Ascending aorta (tissue), 2 donors: ENCODE data around the gene TSPAN33. TPM values are rescaled to one million over a fixed set of nuclear protein-coding genes. Genes with fewer than 3 reads are reported as not detected.

Source experiments
- DNase-seq, 2 donors: peaks; one replicate each; pipeline ENCODE4 v3.0.0-alpha.2; 2019; ENCODE audit warnings: low spot score in 2 of 2
- H3K27ac ChIP-seq, 2 donors: fragments of 200-600 bp; sonication (generic); one replicate each; pipeline ENCODE4 v1.5.1; 2016 to 2017; ENCODE audit warnings: mild to moderate bottlenecking in 1 of 2
- H3K27me3 ChIP-seq: fragments of 200-600 bp; sonication (generic); one replicate; pipeline ENCODE4 v1.5.1; 2017
- H3K36me3 ChIP-seq, 2 donors: fragments of 200-600 bp; sonication (generic); one replicate each; pipeline ENCODE4 v1.5.1; 2016
- H3K4me1 ChIP-seq, 2 donors: fragments of 200-600 bp; sonication (generic); one replicate each; pipeline ENCODE4 v1.5.1; 2016 to 2017; ENCODE audit warnings: mild to moderate bottlenecking in 1 of 2
- H3K4me3 ChIP-seq, 2 donors: fragments of 200-600 bp; sonication (generic); one replicate each; pipeline ENCODE4 v1.5.1; 2016 to 2017; ENCODE audit warnings: mild to moderate bottlenecking in 1 of 2
- H3K9me3 ChIP-seq, 2 donors: fragments of 200-600 bp; sonication (generic); one replicate each; pipeline ENCODE4 v1.5.1; 2016
- intact Hi-C: fragments of 100-400 bp; cut with DNase I; formaldehyde crosslinking; loops from one replicate; pipeline ENCODE4 v1.15.1; 2023
- total RNA-seq: library from RNA; depleted of rRNA; stranded (reverse); fragments of >200 nt; gene quantifications from one replicate; pipeline ENCODE4 v1.1.0, GENCODE V29; 2016
- TF ChIP-seq, protein P1 (sequence below), 3 experiments: fragments of 200-600 bp in 2 of 3; fragments of 450-650 bp in 1 of 3; sonication (generic) in 2 of 3; IDR thresholded peaks; one replicate each; pipeline ENCODE4 v1.5.1; 2016 to 2019; ENCODE audit warnings: antibody characterized with exemption in 3 of 3, mild to moderate bottlenecking in 1 of 3, moderate library complexity in 1 of 3

The TSPAN33 gene
- total RNA-seq, 1 donor from 2014 or later: 8.1 TPM

- TF ChIP-seq, protein P1, sequence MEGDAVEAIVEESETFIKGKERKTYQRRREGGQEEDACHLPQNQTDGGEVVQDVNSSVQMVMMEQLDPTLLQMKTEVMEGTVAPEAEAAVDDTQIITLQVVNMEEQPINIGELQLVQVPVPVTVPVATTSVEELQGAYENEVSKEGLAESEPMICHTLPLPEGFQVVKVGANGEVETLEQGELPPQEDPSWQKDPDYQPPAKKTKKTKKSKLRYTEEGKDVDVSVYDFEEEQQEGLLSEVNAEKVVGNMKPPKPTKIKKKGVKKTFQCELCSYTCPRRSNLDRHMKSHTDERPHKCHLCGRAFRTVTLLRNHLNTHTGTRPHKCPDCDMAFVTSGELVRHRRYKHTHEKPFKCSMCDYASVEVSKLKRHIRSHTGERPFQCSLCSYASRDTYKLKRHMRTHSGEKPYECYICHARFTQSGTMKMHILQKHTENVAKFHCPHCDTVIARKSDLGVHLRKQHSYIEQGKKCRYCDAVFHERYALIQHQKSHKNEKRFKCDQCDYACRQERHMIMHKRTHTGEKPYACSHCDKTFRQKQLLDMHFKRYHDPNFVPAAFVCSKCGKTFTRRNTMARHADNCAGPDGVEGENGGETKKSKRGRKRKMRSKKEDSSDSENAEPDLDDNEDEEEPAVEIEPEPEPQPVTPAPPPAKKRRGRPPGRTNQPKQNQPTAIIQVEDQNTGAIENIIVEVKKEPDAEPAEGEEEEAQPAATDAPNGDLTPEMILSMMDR (IDR thresholded peaks at IDR 0.05): no peak
- Histone ChIP-seq H3K4me1 (no peaks in the 10 kb centered on the region), H3K36me3 (no peaks in the 10 kb centered on the region), H3K27me3 (no peaks in the 10 kb centered on the region), H3K9me3 (no peaks in the 10 kb centered on the region), H3K4me3 (no peak overlapping the region), H3K27ac (no peak overlapping the region)
- intact Hi-C loops: no loop called here
- DNase-seq: no peak
These were observed 5.9 kb downstream of the TSPAN33 start for GRCh38 chr7:129150199-129150996.

DNA sequence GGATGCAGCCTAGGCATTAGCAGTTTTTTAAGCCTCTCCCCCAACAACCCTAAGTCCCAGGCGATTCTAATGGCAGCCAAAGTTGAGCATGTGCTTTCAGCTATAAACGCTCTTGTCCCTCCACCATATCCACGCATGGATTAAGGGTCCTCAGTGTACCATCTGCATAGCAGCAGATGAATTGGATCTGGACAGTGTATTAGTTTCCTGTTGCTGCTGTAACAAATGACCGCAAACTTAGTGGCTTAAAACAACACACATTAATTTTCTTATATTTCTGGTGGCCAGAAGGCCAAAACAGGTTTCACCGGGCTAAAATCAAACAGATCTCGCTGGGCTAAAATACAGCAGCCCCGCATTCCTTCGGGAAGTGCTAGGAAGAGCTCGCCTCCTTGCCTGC is 13.1 kb downstream of the TSPAN33 start:
- DNase-seq: no peak
- TF ChIP-seq, protein P1 (IDR thresholded peaks at IDR 0.05): no peak
- Histone ChIP-seq H3K27ac (no peak overlapping the region), H3K4me1 (no peaks in the 10 kb centered on the region), H3K4me3 (no peak overlapping the region), H3K27me3 (no peaks in the 10 kb centered on the region), H3K9me3 (no peaks in the 10 kb centered on the region), H3K36me3 (no peaks in the 10 kb centered on the region)
- intact Hi-C loops: no loop called here

DNA sequence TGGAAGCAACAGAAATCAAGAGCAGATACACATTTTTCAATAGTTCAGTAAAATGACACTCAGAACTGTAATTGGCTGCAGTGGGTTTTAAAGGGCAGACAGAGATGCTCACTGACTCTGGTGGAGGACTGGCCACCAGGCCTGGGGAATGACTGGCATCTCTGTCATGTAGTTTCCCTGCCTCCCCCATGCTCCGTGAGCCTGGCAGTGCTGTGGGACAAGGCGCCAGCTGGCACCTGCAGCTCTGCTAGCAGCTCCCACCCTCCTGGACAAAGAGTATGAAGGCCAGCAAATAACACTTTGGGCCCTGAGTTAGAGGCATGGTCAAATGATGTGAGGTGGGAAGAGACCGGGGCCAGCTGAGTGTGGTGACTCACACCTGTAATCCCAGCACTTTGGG is 15.0 kb downstream of the TSPAN33 start:
- H3K4me1 ChIP-seq: peaks cover 0 to 3% of the 10 kb centered on the region in 2 donors
- TF ChIP-seq, protein P1 (IDR thresholded peaks at IDR 0.05): no peak

DNA sequence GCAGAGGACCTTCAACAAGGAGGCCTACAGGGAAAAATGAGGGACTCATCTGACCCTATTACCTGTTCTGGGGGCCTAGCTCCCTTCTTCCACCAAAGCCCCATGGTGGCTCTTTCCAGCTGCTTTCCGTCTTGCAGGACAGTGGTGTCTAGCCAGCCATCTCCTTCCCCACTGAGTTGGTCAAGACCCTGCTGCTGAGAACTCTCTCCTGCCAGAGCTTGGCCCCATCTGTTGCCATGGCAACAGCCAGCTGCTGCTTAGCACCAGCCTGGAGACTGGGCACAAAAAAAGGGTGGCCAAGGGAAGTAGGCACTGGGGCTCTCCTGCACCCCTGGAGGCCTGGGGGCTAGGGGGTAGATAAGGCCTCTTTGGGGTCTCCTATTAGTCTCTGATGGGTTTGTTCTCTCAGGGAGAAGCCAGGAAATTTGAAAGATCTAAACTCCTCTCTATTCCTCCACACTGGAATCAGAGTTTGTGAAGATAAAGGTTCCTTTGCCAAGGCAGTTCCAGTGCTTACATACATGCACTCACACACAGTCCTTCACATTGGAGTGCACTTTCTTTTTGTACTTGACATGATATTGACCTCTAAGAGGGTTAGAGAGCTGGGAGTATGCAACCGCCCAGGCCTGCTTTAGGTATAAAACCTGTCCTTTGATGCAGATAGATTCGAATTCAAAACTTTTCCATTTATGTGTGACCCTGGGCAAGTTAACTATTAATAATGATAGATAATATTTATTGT is 15.8 kb downstream of the TSPAN33 start:
- Histone ChIP-seq H3K4me1 (peaks cover 0 to 3% of the 10 kb centered on the region in 2 donors), H3K27ac (no peak overlapping the region), H3K27me3 (no peaks in the 10 kb centered on the region), H3K36me3 (no peaks in the 10 kb centered on the region), H3K4me3 (no peak overlapping the region), H3K9me3 (no peaks in the 10 kb centered on the region)
- TF ChIP-seq, protein P1 (IDR thresholded peaks at IDR 0.05): no peak
- intact Hi-C loops: no loop called here
- no peak for DNase-seq

More for the DNA sequence above, 15.0 kb downstream of the TSPAN33 start:
- no peaks in the 10 kb centered on the region for H3K9me3 ChIP-seq
- no peak overlapping the region for H3K4me3 ChIP-seq
- DNase-seq: no peak
- intact Hi-C loops: no loop called here
- no peaks in the 10 kb centered on the region for H3K36me3 ChIP-seq
- no peak overlapping the region for H3K27ac ChIP-seq
- no peaks in the 10 kb centered on the region for H3K27me3 ChIP-seq

- H3K9me3 ChIP-seq: no peaks in the 10 kb centered on the region
- no peak overlapping the region for H3K27ac ChIP-seq
- peaks cover 0 to 3% of the 10 kb centered on the region in 2 donors for H3K4me1 ChIP-seq
- no peaks in the 10 kb centered on the region for H3K27me3 ChIP-seq
- DNase-seq: no peak
- TF ChIP-seq, protein P1 (IDR thresholded peaks at IDR 0.05): no peak
- H3K36me3 ChIP-seq: no peaks in the 10 kb centered on the region
- intact Hi-C loops: no loop called here
- H3K4me3 ChIP-seq: no peak overlapping the region
These were observed 17.2 kb downstream of the TSPAN33 start for GRCh38 chr7:129161524-129162225.
